ENCODE measurements around the gene ENOX1.

The ENOX1 gene

GRCh38 chr13:43269037-43269481, 517.7 kb downstream of the ENOX1 start:
- DNase-seq (ENCODE audit: extremely low read depth in 1 of 2, low read depth in 1 of 2), result no peak

GRCh38 chr13:43268632-43269031, 518.1 kb downstream of the ENOX1 start:
- DNase-seq (ENCODE audit: extremely low read depth in 1 of 2, low read depth in 1 of 2), result no peak

DNA sequence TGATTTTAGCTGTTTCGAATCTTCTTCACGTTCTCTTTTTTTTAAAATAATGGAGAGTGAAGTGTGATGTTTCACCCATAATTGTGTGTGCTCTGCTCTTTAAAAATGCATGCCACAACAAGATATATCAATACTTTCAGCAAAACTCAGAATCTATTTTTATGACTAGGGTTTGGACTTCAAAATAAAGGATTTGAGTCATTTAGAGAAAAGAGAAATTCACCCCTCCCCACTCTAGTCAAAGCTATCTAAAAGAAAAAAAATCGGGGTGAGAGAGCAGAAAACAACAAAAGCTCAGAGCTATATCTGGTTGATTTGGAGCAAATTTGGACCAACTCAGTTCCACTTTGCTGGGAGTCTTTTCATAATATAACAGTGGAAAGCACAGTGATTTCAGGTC, 518.9 kb downstream of the ENOX1 start:
- no peak for DNase-seq (ENCODE audit: extremely low read depth in 1 of 2, low read depth in 1 of 2)

GRCh38 chr13:43266936-43267615, 519.7 kb downstream of the ENOX1 start:
- no peak for DNase-seq (ENCODE audit: extremely low read depth in 1 of 2, low read depth in 1 of 2)

- DNase-seq (ENCODE audit: extremely low read depth in 1 of 2, low read depth in 1 of 2), result no peak
Measured at GRCh38 chr13:43265028-43265427, 521.7 kb downstream of the ENOX1 start.

DNA sequence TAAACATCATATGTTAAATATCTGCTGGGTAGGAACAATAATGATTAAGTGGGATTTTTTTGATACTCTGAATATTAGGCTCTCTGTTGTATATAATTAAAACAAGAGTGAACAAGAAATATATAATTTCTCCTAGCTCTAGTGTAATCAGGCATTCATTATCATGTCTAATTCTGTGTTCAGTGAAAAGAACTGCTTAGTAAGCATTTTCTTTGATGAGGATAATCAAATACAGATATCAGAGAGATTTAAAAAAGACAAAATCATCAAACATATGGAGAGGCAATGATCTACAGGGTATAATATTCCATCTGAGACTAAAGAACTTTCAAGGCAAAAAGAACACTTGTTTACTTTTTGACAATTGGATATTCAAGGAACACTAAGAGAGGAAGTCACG, 522.3 kb downstream of the ENOX1 start:
- DNase-seq (ENCODE audit: extremely low read depth in 1 of 2, low read depth in 1 of 2), result no peak

GRCh38 chr13:43263047-43263446, 523.7 kb downstream of the ENOX1 start:
- no peak for DNase-seq (ENCODE audit: extremely low read depth in 1 of 2, low read depth in 1 of 2)

DNA sequence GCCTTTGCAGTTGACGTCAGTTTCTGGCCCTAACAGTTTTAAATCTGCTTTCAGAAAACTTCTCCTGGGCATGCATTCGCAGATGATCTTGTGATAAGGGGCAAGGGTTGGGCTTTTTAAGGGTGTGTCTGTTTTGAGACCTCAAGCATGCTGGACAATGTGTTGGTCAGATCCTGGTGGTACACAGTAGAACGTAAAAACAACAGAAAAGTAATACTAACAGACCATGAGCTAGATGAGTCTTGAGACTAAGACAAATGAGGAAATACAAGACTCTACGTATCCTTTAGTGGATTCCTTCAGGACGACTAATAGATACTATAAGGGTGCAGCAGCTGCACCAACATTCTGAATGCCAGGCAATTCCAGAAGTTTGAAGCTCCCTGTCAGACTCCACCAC, 525.8 kb downstream of the ENOX1 start:
- no peak for DNase-seq (ENCODE audit: extremely low read depth in 1 of 2, low read depth in 1 of 2)

- no peak for DNase-seq (ENCODE audit: extremely low read depth in 1 of 2, low read depth in 1 of 2)
Measured at GRCh38 chr13:43258771-43259170, 528.0 kb downstream of the ENOX1 start.

GRCh38 chr13:43257765-43258164, 529.0 kb downstream of the ENOX1 start:
- no peak for DNase-seq (ENCODE audit: extremely low read depth in 1 of 2, low read depth in 1 of 2)

DNA sequence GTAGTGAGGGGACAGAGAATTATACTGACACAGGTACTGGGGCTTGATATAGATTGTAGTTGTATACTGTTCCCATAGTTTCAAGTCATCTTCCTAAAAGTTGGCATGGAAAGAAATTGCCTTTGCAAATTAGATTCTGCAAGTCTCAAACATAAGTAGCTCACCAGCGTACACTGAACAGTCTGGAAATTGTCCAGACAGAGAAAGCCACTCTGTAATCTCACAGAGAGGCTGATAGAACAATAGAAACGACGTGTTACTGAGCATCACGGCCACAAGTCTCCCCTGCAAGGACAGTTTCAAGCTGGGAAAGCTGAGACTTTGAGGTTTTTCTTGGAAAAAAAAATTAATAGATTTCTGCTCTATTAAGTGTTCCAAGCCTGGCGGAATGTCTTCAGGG, 534.8 kb downstream of the ENOX1 start:
- no peak for DNase-seq (ENCODE audit: extremely low read depth in 1 of 2, low read depth in 1 of 2)

- no peak for DNase-seq (ENCODE audit: extremely low read depth in 1 of 2, low read depth in 1 of 2)
Measured at GRCh38 chr13:43246382-43246781, 540.4 kb downstream of the ENOX1 start.

- DNase-seq (ENCODE audit: extremely low read depth in 1 of 2, low read depth in 1 of 2), result no peak
Measured at GRCh38 chr13:43245374-43245964, 541.3 kb downstream of the ENOX1 start.

- no peak for DNase-seq (ENCODE audit: extremely low read depth in 1 of 2, low read depth in 1 of 2)
Measured at GRCh38 chr13:43244481-43244880, 542.3 kb downstream of the ENOX1 start.

DNA sequence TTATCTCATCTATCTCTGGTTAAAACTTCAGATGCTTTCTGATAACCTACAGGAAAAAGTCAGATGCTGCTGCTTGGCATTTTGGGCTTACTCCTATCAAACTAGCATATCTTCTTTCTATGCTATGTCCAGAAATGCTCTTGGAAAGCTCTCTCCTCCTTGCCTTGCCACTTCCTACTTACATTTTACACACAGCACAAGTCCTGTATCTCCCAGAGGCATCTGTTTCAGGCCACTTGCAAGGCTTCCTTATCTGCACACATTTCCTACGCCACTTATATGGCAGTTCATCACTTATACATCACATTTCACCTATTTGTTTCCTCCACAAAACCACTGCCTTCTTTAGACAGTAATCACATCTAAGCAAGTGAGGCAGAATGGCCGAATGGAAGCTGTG, 543.1 kb downstream of the ENOX1 start:
- DNase-seq (ENCODE audit: extremely low read depth in 1 of 2, low read depth in 1 of 2), result no peak

DNA sequence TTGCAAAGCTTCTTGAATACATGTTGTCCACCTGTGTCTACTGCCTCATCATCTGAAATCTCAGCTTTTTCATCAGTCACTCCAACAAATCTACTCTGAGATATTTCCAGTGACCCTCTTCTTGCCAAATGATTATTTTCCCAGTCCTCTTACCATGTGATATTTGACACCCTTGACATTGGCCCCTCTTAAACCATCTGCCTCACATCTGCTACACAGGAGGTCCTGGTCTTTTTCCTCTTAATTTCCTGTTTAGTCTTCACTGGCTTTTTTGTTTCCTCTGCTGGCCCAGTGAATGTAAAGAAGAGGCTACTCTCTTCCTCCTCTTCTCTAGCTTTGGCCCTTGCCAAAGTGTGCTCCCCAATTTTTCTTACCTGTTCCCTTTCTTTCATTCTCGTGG, 544.7 kb downstream of the ENOX1 start:
- DNase-seq (ENCODE audit: extremely low read depth in 1 of 2, low read depth in 1 of 2), result no peak

DNA sequence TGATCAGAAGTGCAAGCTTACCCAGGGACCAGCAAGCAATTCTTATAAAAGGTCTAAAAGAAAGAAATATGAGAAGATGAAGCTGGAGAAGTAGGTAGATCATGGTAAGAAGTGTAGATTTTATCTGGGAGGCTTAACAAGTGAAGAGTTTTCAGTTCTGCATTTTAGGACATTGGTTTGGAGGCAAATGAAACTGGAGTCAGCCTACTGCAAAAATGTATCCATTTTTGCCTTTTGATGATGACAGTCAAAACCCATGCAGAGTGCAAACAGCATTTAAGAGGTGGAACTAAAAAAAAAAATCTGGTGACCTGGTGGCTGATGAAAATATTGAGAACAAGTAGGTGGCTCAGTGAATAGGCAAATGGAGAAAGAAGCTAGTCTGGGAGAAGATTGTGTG, 546.5 kb downstream of the ENOX1 start:
- DNase-seq (ENCODE audit: extremely low read depth in 1 of 2, low read depth in 1 of 2), result no peak

DNA sequence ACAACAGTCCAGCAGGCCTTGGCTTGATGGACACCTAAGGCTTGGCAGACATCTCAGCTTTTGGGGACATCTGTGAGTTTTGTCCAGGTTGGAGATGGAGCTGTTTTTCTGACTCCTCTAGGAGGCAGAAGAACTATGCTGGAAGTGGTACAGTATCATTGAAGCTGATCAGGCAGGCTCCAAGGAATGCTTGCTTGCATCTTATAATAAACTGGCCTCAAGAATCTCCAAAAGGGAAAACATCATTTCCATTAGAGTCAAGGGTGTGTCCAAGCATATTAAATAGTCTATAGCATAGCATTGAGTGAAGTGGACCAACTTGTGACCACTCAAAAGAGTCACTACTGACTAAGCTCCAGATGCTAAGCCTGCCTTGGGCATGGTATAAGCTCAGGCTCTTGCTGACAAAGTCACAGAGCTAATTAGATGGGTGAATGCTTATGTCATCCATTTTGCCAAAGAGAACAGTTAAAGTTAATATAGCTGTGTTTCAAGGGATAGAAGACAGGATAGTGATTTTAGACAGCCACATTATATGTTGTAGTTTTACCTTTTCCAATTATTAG, 547.4 kb downstream of the ENOX1 start:
- no peak for DNase-seq (ENCODE audit: extremely low read depth in 1 of 2, low read depth in 1 of 2)

DNA sequence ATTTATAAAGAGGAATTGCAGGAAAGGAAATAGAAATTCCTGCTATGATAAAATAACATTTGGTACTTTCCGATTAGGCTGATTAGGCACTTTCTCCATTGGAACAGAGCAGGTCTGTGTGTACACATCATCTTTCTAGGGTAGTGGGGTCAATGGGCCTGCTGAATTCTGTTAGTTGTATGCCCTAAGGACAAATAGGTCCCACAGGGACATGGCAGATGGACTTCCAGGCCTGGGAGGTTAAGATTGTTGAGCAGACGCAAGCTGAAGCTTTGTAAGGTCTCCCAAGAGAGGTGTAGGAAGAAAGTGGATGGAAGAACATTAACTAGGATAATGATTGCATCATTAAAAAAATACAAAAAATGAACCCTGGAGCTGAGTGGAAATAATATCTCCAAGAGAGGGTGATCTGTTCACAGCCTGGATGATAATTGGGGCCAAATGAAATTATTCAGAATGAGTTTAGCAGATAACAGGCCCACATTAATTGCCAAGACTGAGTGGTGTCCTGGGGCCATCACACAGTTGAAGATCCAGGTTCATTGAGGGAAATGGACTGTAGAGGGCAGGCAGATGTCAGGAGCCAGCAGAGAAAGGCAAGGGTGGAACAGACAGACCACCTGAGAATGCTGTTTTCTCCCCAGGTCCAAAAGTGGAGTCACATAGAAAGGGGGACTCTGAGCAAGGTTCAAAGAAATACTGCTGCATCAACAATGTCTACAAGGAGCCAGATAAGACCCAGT, 548.3 kb downstream of the ENOX1 start:
- DNase-seq (ENCODE audit: extremely low read depth in 1 of 2, low read depth in 1 of 2), result no peak

GRCh38 chr13:43237616-43238015, 549.2 kb downstream of the ENOX1 start:
- DNase-seq (ENCODE audit: extremely low read depth in 1 of 2, low read depth in 1 of 2), result no peak

DNA sequence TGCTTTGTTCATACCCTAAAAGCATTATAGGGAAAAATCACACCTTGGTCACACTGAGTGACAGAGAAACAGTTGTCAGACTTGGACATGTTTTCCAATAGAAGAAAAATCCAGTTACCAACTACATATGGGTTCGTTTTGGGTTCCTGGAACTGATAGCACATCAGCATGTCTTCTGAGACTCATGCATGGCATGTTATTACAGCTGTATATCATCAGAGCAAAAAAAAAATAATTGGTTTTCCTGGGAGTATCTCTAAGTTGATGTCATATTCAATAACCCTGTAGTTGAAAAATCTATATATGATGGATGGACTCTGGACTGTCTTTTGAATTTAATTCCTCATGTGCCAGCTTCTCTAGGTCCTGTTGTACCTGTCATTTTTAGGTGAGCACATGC, 551.7 kb downstream of the ENOX1 start:
- DNase-seq (ENCODE audit: extremely low read depth in 1 of 2, low read depth in 1 of 2), result no peak

DNA sequence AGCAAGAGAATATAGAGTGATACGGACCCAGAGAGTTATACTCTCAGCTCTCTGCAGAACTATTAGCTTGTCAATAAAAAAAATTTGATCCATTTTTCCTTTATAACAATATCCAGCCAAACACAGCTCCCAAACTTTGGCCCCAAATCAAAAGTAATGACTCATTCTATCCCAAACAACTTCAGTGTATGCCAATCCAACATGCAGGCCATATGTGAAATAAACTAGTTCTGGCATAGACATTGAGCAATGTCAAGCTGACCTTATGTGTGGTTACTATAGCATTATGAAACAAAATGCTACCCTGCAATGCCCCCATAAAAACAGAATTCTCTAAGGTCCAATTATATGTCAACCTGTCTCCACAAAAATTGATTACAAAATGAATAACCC, 553.9 kb downstream of the ENOX1 start:
- no peak for DNase-seq (ENCODE audit: extremely low read depth in 1 of 2, low read depth in 1 of 2)

Data from stimulated activated CD8-positive, alpha-beta memory T cell treated with anti-CD3 and anti-CD28 coated beads, Interleukin-7, amount 100 ng/mL, for 48 hours (primary cell).